Astrocyte of the hippocampus (primary cell): ENCODE data around the gene NKIRAS1.
"Not testable (repeated sequence)": the region's sequence is repeated elsewhere in the genome, so short reads cannot be mapped to it uniquely, and the experiment has no call there.

Source experiments
- DNase-seq: peaks from one replicate; pipeline ENCODE4 v3.0.0; 2011; ENCODE audit warnings: low read depth, low spot score

Gene NKIRAS1

DNA sequence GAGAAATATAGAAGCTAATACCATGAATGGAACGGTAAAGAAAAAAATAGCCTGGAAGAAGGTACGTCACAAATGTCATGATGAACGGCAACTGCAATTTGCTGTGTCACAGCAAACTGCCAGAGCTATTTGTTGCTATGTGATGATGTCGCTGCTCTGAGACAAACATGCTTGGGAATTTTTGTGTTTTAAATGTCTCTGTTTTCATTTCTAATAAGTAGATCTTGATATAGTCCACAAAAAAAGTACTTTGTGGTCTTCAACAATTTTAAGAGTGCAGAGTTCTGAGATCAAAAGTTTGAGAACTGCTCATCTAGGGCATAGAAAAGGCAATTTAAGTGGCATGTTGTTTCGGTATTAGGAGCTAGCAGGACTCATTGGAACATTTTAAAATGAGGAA lies 24.0 kb upstream of the NKIRAS1 start:
- no peak for DNase-seq

DNA sequence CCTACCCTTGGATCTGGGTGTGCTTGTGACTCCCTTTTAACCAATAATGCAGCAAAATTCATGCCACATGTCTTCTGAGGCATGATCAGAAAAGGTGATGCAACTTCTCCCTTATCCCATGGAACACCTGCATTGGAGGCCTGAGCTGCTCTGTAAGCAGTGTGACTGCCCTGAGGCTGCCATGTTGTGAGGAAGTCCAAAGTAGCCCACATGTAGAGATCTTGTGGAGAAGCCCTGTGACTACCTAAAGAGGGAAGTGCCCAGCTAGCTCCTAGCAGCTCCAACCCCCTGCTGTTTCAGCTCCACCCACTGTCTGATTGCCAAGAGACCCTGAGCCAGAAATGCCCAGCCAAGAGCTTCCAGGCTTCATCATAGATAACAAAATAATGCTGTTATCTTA lies 21.9 kb upstream of the NKIRAS1 start:
- no peak for DNase-seq

DNA sequence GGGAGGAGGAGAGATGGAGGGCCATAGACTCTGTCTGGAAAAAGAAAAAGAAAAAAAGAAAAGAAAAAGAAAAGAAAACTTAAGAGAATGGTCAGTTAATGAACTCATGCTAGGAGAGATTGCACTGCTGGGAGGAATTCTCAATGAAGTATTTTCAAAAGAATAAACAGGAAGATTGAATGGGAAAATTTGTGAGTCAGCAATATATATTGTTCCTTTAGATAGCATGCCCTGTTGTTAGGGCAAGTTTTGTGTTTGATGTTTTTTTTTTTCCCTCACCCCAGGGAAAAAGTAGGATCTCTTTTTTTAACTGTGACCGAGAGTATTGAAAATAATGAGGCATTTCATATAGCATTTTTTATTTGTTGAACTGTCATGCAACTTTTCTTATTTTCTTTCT lies 20.5 kb upstream of the NKIRAS1 start:
- DNase-seq, result no peak

DNA sequence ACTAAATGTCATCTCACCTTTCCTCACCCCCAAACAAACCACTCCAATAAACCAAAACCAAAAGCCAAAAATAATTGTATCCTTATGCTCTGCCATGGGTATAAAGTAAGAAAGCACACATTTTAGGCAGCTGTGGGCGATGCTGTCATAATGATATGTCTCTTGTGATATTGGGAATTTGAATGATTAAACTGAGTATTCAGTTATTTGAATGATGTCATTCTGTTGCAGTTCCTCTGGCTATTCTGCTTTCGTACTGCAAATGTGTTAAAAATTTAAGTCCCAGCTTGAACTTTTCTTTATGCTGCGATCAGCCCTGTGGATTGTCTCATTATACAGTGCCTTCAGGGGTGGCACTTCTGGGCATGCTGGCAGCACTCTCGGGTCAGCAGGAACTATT lies 17.5 kb upstream of the NKIRAS1 start:
- no peak for DNase-seq

DNA sequence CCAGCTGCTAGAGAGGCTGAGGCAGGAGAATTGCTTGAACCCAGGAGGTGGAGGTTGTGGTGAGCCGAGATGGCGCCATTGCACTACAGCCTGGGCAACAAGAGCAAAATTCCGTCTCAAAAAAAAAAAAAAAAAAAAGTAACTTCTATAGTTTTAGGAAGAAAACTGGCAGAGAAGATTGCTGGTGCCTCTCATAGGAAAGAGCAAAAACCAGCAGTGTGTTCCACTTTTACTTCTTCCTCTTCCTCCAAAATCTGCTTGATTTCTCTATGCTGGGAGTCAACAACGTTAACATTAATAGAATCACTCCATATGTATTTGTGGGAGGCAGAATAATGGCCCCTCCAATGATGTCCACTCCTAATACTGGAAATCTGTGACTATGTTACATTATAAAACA lies 15.8 kb upstream of the NKIRAS1 start:
- DNase-seq, result no peak

DNA sequence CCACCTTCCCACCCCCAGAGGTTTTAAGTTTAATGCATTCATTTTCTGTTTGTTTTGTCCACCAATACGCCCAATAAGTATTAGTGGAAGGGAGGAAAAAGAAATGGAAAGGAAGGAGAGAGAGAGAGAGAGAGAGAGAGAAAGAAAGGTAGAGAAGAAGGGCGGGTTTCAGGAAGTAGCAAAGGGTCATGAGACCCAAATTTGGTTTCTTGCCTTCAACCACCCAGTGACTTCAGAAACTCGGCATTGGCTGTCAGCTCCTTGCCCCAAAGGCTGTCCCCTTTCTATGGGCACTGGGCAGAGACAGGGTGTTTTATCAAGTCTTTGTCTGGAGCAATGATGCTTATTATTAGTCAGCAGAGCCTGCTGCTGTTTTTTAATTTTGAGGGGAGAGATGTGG lies 14.8 kb upstream of the NKIRAS1 start:
- DNase-seq, result no peak

DNA sequence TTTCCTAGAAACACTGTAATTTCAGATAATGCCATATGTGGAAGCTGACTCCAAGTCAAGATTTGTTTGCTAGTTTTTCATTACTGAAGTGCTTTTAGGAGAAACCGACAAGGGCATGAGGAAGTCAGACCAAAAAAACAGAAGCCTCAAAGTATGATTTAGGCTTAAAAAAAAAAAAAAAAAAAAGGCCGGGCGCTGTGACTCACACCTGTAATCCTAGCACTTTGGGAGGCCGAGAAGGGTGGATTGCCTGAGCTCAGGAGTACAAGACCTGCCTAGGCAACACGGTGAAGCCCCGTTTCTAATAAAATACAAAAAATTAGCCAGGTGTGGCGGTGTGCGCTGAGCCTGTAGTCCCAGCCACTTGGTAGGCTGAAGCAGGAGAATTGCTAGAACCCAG lies 11.7 kb upstream of the NKIRAS1 start:
- no peak for DNase-seq

DNA sequence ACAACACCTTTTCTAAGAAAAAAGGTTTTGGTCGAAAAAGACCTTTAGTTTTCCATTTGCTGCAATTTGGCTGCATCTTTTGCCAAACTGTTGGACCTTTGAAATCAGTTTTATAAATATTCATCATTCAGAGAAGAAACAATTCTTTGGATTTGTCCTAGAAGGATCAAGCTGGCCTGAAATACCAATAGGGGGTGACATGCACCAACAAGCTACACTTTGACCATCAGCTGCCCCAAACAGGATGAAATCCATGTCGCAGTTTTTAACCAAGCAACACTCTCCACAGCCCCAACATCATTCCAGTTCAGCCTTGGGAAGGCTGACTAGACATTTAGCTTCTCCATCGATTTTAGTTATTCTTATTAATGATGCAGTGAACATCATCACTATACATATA lies 9.9 kb upstream of the NKIRAS1 start:
- DNase-seq, result no peak

DNA sequence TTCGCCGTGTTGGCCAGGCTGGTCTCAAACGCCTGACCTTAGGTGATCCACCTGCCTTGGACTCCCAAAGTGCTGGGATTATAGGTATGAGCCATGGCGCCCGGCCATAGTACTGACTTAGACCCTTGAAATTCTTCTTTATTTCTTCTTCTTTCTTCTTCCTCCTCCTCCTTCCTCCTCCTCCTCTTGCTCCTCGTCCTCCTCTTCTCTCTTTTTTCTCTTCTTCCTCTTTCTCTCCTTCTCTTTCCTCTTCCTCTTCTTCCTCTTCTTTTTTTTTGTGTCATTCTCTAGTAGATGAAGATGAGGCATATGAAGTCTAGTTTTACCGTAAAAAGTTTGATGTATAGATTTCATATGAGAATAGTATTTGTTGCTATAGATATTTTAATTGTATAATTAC lies 9.5 kb upstream of the NKIRAS1 start:
- no peak for DNase-seq

DNA sequence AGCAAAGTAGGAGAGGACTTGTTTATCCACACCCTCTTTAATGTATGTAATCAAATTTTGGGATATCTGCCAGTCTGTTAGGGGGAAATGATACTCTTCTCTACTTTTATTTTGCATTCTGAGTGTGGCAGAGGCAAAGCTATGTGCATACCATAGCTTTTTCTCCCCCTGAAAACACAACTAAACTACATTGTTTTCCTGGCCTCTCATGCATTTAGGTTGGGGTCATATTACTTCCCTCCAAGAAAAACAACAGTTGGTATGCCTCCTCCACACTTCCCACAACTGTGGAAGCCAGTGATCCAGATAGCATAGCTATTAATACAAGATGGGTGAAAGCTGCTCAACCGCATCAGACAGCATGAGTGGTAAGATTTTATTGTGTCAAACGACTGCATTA lies 7.0 kb upstream of the NKIRAS1 start:
- DNase-seq, result peak; percentile 82

DNA sequence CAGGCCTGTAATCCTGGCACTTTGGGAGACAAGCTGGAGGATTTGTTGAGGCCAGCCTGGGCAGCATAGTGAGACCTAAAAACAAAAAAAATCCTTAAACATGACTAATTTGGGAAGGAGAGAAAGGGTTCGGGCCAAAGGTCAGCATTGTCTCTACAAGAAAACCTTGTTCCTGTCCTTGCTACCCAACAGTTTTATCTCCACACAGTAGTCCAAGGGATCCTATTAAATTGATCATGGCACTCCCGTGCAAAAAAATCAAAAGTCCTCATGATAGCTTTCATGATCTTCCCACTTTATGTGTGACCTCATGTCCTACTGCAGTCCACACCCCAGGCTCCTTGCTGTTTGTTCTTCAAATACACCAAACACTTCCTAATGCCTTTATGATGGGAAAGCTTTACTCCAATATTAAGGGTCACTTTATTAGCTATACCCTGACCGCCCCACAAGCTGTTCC lies 4.3 kb upstream of the NKIRAS1 start:
- no peak for DNase-seq

DNA sequence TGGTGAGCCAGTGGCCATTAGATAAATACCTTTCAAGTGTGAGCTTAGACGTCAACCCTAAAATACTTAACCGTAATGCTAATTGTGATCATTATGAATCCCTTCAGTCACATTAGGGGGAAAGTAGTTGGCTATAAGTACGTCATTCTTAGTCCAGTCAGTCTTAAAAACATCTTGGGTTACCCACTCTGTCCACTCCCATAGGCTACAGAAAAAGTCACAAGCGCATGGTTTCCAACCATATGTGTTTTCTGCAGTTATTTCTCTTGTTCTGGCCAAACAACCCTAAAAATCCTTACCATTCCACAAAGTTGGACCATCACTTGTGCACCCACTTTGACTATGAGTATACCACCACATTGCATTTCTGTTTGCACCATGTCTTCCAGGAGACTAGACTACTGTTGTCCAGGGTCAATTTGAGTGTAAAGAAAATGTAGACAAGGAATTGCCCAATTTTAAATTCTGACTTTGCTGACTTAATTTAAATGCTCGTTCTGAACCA lies 3.4 kb upstream of the NKIRAS1 start:
- no peak for DNase-seq

DNA sequence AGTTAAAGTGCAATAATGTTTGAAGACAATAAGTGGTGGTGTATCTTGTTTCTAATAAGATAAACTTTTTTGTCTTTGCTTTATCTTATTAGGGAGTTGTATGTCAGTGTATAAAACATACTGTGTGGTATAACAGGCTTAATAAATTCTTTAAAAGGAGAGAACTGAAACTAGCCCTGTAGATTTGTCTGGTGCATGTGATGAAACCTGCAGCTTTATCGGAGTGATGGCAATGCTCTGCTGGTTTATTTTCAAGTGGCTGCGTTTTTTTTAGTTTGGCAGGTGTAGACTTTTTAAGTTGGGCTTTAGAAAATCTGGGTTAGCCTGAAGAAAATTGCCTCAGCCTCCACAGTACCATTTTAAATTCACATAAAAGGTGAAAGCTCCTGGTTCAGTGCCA lies 2.8 kb upstream of the NKIRAS1 start:
- no peak for DNase-seq

DNA sequence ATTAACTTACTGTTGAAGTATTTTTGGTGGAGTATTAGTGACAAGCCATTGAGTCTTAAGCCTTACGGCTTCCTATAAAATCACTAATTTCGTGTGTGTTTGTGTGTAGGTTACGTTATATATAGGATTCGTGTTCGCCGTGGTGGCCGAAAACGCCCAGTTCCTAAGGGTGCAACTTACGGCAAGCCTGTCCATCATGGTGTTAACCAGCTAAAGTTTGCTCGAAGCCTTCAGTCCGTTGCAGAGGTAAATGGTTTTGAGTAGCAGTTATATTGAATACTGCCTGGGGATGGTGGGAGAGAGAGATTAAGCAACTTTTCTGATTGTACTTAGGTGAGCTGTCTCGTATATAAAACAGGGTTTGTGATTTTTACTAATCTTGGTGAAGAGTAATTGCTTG lies 1.5 kb upstream of the NKIRAS1 start:
- not testable (repeated sequence) for DNase-seq

DNA sequence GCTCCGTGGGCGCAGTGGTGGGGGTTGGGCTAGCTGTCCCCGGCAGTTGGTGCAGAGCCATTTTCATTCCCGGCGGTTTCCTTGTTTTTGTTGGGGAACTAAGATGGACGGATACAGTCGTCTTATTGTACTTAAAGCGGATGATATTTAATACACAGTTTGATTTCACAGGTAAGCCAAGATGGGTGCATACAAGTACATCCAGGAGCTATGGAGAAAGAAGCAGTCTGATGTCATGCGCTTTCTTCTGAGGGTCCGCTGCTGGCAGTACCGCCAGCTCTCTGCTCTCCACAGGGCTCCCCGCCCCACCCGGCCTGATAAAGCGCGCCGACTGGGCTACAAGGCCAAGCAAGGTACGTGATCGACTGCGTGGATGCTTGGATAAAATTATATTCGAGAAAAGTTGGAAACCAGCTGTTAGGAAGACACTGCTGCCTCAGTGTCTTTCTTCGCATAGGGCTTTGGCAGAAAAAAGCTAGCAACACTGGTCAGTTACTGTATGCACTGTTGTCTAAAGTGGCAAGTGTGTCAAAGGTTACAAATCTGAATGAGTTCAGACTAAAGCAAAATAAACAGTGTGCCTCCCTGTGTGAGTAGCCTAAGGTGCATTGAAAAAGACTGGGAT lies 1.0 kb upstream of the NKIRAS1 start:
- peak; percentile 70 for DNase-seq

DNA sequence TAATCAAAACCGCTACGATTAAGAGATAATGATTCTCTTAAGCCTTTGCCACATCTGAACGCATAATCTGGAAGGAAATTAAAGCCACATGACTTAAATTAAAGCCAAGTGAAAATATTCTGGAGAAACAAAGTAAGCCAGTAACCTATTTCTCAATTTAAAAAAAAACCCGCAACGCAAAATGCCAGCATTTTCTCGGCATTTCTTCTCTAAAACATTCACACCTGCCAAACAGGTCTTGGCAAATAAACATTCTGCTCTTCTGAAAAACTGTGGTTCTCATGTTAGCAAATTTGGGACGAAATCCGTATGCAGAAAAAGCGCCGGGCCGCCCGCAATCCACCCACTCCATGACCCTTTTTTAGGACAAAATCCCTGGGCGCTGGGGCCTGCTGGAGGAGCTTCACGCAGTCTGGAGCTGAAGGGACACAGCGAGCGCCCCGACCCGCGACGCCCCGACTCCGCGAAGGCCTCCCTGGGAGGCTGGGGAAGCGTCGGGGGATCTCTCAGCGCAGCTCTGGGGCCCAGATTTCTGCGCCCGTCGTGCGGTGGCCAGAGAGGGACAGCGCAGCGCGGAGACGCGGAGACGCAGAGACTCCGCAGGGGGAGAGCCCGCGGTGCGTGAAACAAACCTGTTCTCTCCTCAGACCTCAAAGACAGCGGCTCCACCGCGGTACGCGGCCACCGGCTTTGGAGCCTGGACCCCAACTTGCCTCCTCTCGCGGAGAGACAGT lies 471 bp downstream of the NKIRAS1 start:
- no peak for DNase-seq

DNA sequence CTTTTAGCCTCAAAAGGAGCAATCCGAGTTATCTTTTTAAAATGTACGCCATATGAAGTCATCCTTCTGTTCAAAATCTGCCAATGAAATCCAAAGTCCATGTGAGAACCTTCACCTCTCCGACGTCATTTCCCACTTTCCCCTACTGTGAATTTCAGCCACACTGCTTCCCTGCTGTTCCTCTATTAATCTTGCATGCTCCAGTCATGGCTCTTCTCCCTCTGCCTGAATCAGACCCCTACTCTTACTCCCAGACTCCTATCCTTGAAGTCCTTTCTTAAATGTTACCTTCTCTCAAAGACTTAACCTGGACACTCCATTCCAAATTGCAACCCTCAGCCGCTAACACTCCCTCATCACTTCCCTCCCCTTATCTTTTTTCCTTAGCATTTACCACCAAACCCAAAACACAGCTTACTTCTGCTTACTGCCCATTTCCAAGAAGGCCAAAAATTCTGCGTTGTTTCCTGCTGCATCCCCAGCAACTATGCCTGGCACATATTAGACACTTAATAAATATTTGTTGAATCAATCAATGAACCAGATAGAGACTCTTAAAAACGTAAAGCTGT lies 1.2 kb downstream of the NKIRAS1 start:
- no peak for DNase-seq

DNA sequence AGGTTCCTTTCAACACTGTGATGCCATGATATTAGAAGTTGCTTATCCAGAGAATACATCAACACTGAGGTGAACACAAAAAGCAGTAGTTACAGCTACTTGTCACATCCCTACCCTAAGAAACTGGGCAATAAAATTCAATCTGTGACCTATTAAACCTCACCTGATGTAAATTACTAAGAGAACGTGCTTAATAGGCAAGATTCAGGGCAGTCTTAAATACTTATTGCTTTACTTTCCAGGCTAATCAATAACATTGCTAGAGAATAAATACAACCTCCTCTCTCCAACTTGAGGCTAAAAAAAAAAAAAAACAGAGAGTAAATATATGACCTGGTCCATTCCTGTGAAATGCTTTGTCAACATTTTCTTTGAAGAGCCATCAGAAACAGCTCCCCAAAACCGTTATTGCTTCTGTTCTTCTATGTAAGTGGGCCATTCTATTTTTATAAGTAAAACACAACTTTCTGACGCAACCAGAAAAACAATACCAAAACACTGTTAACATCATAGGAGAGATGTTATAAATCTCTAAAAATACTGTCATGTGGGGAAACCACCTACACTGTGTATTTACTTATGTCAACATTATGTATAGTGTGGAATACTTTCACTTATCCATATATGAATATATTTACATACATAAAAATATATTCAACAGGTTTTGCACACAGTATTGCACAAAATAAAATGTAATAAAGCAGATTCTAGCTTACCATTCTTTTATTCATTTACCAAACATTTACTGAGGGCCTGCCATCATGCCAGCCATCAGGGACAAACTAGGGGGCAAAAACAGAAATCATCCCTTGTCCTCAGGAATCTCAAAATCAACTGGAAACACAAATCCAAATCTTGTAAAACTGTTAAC lies 2.7 kb downstream of the NKIRAS1 start:
- DNase-seq, result no peak

DNA sequence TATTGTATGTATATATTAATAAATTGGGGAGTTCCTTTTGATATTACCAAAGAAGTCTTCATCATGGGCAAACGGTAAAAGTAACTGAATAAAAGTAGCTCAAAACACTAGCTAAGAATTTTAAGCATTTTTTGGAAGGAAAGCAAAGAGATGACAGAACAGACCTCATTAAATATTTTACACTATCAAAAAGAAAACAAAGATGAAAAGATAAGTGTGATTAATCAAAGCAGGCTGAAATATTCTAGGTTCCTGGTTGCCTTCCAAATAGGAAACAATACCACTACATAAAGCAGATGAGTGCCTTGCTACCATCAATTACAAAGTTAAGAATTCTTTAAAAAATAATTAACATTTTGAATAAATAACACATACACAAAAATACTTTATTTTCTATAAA lies 3.6 kb downstream of the NKIRAS1 start:
- DNase-seq, result no peak

DNA sequence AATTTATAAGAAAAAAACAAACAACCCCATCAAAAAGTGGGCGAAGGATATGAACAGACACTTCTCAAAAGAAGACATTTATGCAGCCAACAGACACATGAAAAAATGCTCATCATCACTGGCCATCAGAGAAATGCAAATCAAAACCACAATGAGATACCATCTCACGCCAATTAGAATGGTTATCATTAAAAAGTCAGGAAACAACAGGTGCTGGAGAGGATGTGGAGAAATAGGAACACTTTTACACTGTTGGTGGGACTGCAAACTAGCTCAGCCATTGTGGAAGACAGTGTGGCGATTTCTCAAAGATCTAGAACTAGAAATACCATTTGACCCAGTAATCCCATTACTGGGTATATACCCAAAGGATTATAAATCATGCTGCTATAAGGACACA lies 4.5 kb downstream of the NKIRAS1 start:
- DNase-seq, result not testable (repeated sequence)

DNA sequence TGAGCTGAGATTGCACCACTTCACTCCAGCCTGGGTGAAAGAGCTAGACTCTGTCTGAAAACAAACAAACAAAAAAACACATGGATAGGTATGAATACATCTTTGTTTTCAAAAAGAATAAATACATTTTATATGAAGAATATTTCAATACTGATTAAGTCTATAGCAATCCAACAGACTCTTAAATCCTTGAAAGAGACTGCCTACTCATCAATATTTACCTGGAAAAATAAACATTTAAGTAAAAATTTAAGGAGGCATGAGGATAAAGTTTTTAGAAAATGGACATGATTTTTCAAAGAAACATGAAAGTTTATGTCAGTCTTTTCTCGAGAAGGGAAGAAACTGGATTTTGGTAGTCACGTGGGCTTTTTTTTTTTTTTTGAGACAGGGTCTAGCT lies 5.4 kb downstream of the NKIRAS1 start:
- no peak for DNase-seq

DNA sequence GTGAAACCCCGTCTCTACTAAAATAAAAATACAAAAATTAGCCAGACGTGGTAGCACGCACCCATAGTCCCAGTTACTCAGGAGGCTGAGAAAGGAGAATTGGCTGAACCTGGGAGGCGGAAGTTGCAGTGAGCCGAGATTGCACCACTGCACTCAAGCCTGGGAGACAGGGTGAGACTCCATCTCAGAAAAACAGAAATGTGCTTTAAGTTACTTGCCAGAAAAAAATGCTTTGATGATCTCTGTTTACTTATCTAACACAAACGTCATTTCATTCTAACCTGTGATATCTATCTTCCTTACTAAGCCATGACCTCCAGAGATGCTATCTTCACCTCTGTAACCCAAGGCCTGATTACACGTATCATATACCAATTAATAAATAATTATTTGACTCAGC lies 7.4 kb downstream of the NKIRAS1 start:
- no peak for DNase-seq
